A549 (cell line): ENCODE results near the gene LIMCH1.

Experiments
- CEBPB ChIP-seq, 2 experiments: fragments of >200 bp in 1 of 2; sonication (Bioruptor Twin) in 1 of 2; formaldehyde crosslinking in 1 of 2; IDR thresholded peaks; 2 replicates each; pipeline ENCODE4 v1.6.1; 2012 to 2016
- CTCF ChIP-seq: fragments of >200 bp; sonication (Bioruptor Twin); formaldehyde crosslinking; IDR thresholded peaks from 3 replicates; pipeline ENCODE4 v1.5.1; 2016
- EP300 ChIP-seq, 2 experiments: fragments of >200 bp; sonication (Bioruptor Twin); formaldehyde crosslinking; IDR thresholded peaks; 2 replicates in 1 of 2; 3 replicates in 1 of 2; pipeline ENCODE4 v1.6.1; 2016 to 2017
- HDAC2 ChIP-seq: fragments of 200-600 bp; sonication (generic); IDR thresholded peaks from 2 replicates; pipeline ENCODE4 v1.6.1; 2016
- NR3C1 ChIP-seq: fragments of >200 bp; sonication (Bioruptor Twin); formaldehyde crosslinking; IDR thresholded peaks from 3 replicates; pipeline ENCODE4 v1.6.1; 2017
- POLR2A ChIP-seq: IDR thresholded peaks from 2 replicates; pipeline ENCODE4 v1.6.1; 2012; ENCODE audit warnings: mild to moderate bottlenecking, low read length
- RAD21 ChIP-seq, 2 experiments: fragments of >200 bp in 1 of 2; sonication (Bioruptor Twin) in 1 of 2; formaldehyde crosslinking in 1 of 2; IDR thresholded peaks in 1 of 2; conservative IDR thresholded peaks in 1 of 2; 2 replicates in 1 of 2; 3 replicates in 1 of 2; pipeline ENCODE4 v1.6.1; 2012 to 2018; ENCODE audit warnings: inconsistent platforms in 1 of 2
- RCOR1 ChIP-seq: fragments of 150-350 bp; IDR thresholded peaks from 2 replicates; pipeline ENCODE4 v1.6.1; 2014; ENCODE audit warnings: antibody characterized with exemption, low read length, low read depth
- REST ChIP-seq: fragments of 200-600 bp; sonication (generic); IDR thresholded peaks from 2 replicates; pipeline ENCODE4 v1.6.1; 2016; ENCODE audit warnings: antibody characterized with exemption, mild to moderate bottlenecking, moderate library complexity
- TP53 ChIP-seq: fragments of 250-450 bp; sonication (Bioruptor Pico); IDR thresholded peaks from 2 replicates; pipeline ENCODE4 v1.5.0; 2021; ENCODE audit warnings: mild to moderate bottlenecking, moderate library complexity
- ZFP36 ChIP-seq: fragments of 450-650 bp; IDR thresholded peaks from 2 replicates; pipeline ENCODE4 v1.6.1; 2014; ENCODE audit warnings: borderline replicate concordance; ENCODE audit not compliant: partially characterized antibody
- TF ChIP-seq, protein P1 (sequence below): fragments of 150-350 bp; IDR thresholded peaks from 2 replicates; pipeline ENCODE4 v1.6.1; 2014; ENCODE audit warnings: low read depth, mild to moderate bottlenecking, low read length
- TF ChIP-seq, protein P2 (sequence below): IDR thresholded peaks from 2 replicates; pipeline ENCODE4 v1.6.1; 2012

DNA sequence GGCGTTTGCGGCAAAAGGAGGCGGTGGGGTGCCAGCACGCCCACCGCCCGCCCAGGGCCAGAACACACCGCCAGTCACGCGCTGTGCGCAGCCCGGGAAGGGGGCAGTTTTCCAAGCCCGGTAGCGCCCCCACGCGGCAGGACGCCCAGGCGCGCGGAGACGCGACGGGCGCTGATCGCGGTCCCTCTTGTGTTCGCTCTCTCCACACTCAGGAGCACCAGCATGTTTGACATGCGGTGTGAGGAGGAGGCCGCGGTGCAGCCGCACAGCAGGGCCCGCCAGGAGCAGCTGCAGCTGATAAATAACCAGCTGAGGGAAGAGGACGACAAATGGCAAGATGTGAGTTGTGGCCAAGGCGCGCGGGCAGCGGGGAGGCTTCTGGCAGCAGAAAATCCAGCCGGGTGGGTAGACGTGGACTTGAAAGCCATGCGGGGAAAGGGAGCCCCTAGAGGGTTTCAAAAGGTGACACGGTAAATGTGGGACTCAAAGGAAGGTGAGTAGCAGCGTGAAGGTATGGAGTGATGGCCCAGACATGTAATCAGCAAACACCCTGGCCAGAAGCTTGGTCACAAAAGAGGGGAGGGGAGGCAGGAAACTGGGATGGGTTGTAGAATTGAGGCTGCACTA, 106.4 kb downstream of the LIMCH1 start:
- peak; percentile 30; the same call in 2 of the 3 replicates for TF ChIP-seq CTCF
- peak; percentile 29 to 32; a peak in 1 of 5 replicates for TF ChIP-seq RAD21 (conservative IDR thresholded peaks at IDR 0.05 in 1 of 2, IDR thresholded peaks at IDR 0.05 in 1 of 2)
- TF ChIP-seq, protein P1, sequence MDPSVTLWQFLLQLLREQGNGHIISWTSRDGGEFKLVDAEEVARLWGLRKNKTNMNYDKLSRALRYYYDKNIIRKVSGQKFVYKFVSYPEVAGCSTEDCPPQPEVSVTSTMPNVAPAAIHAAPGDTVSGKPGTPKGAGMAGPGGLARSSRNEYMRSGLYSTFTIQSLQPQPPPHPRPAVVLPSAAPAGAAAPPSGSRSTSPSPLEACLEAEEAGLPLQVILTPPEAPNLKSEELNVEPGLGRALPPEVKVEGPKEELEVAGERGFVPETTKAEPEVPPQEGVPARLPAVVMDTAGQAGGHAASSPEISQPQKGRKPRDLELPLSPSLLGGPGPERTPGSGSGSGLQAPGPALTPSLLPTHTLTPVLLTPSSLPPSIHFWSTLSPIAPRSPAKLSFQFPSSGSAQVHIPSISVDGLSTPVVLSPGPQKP, result no peak
- TF ChIP-seq, protein P2, sequence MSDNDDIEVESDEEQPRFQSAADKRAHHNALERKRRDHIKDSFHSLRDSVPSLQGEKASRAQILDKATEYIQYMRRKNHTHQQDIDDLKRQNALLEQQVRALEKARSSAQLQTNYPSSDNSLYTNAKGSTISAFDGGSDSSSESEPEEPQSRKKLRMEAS, result no peak
- no peak for TF ChIP-seq REST
- no peak for TF ChIP-seq TP53 (CRISPR knock-in tag)
- TF ChIP-seq EP300 (IDR thresholded peaks at IDR 0.05), result no peak
- no peak for TF ChIP-seq ZFP36
- TF ChIP-seq RCOR1, result no peak
- TF ChIP-seq POLR2A, result no peak
- TF ChIP-seq NR3C1, result no peak
- TF ChIP-seq HDAC2, result no peak
- TF ChIP-seq CEBPB (IDR thresholded peaks at IDR 0.05), result no peak
